GM12874 (cell line): ENCODE results near the gene ITGB2.

Experiments
- TF ChIP-seq, protein P1 (sequence below): IDR thresholded peaks from 2 replicates; pipeline ENCODE4 v1.5.1; 2011; ENCODE audit warnings: low read depth, mild to moderate bottlenecking, control low read depth, low read length, moderate library complexity; ENCODE audit not compliant: insufficient read depth

Gene ITGB2

GRCh38 chr21:44885615-44886014 is 35.1 kb downstream of the ITGB2 start:
- TF ChIP-seq, protein P1, sequence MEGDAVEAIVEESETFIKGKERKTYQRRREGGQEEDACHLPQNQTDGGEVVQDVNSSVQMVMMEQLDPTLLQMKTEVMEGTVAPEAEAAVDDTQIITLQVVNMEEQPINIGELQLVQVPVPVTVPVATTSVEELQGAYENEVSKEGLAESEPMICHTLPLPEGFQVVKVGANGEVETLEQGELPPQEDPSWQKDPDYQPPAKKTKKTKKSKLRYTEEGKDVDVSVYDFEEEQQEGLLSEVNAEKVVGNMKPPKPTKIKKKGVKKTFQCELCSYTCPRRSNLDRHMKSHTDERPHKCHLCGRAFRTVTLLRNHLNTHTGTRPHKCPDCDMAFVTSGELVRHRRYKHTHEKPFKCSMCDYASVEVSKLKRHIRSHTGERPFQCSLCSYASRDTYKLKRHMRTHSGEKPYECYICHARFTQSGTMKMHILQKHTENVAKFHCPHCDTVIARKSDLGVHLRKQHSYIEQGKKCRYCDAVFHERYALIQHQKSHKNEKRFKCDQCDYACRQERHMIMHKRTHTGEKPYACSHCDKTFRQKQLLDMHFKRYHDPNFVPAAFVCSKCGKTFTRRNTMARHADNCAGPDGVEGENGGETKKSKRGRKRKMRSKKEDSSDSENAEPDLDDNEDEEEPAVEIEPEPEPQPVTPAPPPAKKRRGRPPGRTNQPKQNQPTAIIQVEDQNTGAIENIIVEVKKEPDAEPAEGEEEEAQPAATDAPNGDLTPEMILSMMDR: no peak

- TF ChIP-seq, protein P1: no peak
These were observed 36.6 kb downstream of the ITGB2 start for GRCh38 chr21:44884097-44884496.

DNA sequence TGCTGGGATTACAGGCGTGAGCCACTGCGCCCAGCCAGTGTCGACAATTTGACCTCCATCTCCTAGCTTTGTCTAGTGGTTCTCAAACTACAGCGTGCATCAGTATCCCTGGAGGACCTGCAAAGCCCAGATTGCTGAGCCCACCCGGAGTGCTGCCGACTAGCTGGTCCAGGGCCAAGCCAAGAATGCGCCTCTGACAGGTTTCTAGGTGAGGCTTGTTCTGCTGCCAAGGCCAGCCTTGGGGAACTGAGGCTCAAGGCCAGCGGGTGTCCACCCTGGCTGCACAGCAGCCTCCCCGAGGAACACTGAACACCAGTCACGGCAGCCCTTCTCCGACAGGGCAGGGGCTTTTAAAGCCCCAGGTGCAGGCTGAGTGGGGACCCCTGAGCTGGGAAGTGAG is 37.4 kb downstream of the ITGB2 start:
- TF ChIP-seq, protein P1: no peak

- TF ChIP-seq, protein P1: no peak
These were observed 39.4 kb downstream of the ITGB2 start for GRCh38 chr21:44881198-44881872.

GRCh38 chr21:44880405-44881197 is 40.1 kb downstream of the ITGB2 start:
- TF ChIP-seq, protein P1: no peak

GRCh38 chr21:44878053-44878982 is 42.4 kb downstream of the ITGB2 start:
- TF ChIP-seq, protein P1: no peak
